ENCODE measurements around the gene FLCN.
"Not testable (repeated sequence)": the region's sequence is repeated elsewhere in the genome, so short reads cannot be mapped to it uniquely, and the experiment has no call there.

The FLCN gene, protein sequence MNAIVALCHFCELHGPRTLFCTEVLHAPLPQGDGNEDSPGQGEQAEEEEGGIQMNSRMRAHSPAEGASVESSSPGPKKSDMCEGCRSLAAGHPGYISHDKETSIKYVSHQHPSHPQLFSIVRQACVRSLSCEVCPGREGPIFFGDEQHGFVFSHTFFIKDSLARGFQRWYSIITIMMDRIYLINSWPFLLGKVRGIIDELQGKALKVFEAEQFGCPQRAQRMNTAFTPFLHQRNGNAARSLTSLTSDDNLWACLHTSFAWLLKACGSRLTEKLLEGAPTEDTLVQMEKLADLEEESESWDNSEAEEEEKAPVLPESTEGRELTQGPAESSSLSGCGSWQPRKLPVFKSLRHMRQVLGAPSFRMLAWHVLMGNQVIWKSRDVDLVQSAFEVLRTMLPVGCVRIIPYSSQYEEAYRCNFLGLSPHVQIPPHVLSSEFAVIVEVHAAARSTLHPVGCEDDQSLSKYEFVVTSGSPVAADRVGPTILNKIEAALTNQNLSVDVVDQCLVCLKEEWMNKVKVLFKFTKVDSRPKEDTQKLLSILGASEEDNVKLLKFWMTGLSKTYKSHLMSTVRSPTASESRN

DNA sequence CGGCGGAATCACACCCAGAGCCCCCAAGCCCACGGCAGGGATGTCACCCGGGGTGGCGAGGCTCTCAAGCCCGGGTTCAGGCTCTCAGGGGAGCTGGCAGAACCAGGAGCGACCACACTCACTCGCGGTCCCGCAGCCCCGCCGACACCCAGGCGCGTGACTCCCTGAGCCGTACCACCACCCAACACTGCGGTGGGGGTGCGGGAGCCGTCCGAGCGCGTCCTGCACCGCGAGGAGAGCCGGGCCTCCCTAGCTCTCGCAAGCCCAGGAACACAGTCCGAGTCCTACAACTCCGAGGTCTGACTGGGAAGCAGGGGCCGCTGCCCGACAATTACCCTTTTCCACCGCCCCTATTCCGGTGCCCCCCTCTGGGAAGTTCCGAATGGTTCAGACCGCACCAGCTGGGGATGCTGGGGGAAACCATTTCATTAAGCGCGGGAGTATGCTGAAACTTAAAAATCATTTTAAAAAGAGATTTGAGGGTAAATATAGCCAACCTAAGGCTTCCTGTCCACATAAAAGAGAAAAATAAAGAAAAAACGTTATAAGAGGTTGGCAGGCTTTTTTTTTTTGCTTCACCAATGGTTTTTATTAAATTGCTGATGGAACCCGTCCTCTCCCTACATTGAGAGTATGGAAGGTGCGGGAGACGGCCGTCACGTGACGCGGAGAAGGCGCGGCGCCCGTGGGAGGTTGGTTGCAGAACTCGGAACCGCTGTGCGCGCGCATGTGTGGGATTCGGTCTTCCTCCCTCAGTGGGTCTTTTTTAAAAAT, at the start of gene FLCN:
Gene FLCN, minus strand, starts transcription at position 143 of the 774 bp plus-strand sequence. CDS start 9,031 bp downstream, outside the sequence.
- peak; percentile 87 for DNase-seq

DNA sequence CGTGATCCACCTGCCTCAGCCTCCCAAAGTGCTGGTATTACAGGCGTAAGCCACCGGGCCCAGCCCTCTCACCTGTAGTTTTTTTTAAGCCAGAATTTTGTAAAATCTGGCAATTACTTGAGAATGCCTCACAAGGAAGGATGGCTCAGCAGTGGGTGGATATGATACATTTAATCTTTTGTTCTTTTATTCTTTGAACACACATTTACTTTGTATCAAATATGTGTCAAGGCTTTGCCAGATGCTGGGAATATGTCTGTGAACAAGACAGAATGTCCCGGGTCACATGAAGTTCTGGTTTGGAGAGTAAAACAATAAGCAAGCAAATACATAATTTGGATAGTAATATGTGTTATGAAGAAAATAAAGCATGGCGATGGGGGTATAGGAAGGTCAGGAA, 49.0 kb upstream of the FLCN start:
- DNase-seq, result no peak

DNA sequence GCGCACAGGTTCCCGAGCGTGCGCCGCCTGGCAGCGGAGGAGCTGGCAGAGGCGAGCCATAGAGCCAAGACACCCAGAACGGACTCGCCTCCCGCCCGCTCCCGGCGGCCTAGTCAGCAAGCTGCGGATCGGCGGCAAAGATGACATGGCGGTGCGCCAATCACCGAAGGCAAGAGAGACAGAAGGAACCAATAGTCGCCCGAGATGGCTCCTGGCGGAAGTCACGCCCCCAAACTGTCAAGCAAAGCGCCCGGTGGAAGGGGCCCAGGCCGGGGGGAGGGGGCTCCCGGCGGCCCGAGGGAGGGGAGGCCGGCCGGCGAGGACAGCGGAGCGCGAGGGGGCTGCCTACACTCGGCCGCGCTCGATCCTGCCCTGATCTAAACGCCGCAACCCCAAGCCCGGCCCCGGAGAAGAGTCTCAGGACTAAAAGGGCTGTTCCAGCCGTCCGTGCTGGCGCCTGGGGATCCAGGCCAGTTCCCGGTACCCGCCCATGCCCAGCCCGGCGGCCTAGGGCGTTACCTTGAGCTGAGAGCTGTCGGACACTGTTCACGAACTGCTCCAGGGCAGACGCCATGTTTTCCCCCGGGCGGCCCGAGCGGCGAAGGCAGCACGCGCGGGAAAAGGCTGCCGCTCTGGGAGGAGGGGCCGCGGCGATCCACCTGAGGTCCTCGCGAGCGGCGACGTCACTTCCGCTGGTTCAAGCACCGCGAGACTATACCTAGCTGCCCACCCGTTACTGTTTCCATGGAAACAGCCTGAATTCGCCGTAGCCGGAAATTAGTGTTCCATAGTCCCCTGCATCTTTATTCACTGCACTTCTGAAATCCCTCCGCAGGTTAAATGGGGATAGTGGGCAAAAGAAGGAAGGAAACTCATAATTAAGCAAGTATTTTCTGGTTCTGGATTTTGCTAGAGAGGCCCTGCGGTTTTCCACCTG, 43.9 kb upstream of the FLCN start, which contains the start of gene COPS3:
Gene COPS3, minus strand, starts transcription at position 634 of the 937 bp plus-strand sequence. Its CDS starts 60 bp downstream, at position 574.
- DNase-seq, result peak; percentile 97

DNA sequence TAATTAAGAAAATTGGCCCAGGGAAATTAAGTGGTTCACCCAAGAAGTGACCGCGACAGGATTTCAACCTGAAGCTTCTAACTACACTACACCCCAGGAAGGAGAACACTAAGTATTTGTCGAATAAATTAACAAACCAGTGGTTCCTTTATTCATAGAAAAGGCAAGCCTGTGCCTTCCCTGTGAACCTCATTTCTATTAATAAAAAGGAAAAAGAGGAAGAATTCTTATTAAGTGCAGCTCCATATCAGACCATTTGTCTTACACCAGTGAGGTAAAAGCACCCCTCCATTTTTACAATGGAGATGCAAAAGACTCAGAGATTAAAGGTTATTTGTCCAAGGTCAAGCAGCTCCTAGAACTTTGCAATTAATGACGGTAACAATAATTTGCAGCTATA, 42.3 kb upstream of the FLCN start:
- DNase-seq, result no peak

DNA sequence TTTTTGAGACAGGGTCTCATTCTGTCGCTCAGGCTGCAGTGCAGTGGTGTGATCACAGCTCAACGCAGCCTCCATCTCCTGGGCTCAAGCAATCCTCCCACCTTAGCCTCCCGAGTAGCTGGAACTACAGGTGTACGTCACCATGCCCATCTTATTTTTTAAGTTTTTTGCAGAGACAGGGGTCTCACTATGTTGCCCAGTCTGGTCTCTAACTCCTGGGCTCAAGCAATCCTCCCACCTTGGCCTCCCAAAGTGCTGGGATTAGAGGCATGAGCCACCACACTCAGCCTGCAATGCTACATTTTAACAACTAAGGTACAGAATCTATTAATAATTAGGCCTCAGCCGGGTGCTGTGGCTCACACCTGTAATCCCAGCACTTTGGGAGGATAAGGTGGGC, 40.5 kb upstream of the FLCN start:
- DNase-seq, result not testable (repeated sequence)

DNA sequence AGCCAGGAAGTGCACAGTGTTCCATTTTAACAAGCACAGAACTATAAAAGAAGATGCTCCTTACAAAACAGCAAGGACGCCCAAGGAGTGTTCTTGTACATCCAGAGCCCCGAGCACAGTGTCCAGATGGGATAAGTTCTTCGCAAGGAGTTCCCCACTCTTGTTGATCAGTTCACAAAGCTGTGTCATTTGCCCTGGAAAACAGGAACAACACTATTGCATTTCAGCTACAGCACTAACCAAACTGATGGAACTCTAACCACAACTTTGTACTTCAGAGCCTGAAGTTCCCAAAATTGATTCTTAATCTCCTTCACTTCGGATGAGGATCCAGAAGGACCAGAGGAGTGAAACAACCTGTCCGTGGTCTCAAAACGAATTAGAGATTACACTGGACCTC, 39.0 kb upstream of the FLCN start:
- DNase-seq, result no peak

DNA sequence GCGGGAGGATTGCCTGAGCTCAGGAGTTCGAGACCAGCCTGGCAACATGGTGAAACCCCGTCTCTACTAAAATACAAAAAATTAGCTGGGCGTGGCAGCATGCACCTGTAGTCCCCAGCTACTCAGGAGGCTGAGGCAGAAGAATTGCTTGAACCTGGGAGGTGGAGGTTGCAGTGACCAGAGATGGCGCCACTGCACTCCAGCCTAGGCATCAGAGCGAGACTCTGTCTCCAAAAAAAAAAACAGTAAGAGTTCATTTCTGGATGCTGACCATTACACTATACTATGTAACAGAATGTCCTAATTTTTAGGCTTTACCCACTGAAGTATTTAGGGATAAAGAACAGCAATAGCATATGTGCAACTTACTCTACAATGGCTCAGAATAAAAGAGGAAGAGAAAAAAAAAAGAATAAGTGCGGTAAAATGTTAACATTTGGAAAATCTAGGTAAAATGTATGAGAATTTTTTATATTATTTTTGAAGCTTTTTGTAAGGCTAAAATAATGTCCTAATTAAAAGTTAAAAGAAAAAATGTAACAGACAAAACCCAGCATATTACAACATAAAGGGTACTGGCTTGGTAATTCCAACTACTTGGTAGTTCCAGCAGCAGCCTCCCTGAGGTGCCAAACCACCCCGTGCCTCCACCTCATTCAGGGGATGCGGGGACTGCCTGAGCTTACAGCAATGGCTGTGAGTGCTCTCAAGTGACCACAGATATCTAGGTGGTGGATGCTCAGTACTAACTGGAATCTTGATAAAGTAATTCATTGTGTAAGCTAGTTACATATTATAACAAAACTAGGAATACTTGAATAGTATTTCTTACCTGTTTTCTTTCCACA, 33.2 kb upstream of the FLCN start:
- DNase-seq, result peak; percentile 2

DNA sequence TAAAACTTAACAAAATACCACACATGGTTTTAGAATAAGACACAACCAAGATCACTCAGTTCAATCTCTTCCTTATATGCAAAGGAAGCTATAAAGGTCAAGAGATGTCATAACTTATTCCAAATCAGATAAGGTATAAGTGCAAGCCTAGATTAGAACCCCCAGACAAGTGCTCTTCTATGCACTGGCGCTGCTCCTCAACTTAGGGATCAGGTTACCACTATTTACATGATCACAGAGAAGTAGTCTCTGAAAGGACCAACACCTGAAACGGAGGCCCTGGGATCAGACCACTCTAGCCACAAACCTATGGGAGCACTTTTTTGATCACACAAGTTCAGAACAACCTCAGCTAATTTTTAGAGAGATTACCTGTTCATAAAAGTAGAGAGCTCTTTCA, 27.5 kb upstream of the FLCN start:
- DNase-seq, result no peak

DNA sequence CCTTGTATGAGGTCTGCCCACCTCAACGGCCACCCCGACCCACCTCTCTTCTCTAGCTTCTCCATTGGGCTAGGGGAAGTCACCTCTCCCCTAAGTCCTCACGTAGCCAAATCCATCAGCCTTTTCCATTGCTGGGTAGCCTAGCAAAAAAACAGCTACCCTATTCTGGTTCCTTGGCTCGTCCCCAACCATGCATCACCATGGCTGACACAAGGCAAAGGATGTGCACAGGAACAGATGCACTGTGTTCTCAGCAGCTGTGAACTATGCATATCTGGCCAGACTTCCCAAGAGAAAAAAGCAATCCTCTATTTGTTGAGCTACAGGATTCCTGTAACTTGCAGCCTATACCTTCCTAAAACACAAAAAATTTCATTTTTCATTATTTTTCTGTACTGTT, 22.0 kb upstream of the FLCN start:
- no peak for DNase-seq

DNA sequence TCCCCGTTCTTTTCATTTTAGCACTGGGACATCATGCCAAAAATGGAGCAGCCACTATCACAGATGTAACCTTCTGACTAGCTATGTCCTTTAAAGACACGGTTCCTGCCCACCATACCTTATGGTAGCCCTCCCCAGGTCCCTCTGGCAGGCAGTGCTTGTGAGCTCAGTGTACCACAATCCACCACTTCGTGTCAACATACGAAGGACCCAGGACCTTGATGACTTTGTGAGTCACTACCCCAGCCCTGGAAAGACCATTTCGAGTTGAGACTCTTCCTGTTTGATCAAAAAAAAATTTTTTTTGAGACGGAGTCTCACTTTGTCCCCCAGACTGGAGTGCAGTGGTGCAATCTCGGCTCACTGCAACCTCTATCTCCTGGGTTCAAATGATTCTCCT, 21.0 kb upstream of the FLCN start:
- no peak for DNase-seq

DNA sequence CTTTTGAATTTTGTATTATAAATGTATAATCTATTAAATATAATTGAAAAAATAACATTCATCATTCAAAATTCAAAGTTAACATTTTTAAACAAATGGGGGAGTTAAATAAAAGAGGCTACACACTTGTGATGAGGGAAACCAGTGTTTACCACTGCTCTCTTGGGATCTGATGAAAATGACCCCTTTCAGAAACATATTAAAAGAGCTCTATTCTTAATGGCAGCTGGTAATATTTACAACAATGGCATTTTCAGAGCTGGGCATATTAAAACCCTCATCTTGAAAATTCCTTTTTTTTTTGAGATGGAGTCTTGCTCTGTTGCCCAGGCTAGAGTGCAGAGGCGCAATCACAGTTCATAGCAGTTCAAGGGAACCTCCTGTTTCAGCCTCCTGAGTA, 19.3 kb upstream of the FLCN start:
- DNase-seq, result no peak

DNA sequence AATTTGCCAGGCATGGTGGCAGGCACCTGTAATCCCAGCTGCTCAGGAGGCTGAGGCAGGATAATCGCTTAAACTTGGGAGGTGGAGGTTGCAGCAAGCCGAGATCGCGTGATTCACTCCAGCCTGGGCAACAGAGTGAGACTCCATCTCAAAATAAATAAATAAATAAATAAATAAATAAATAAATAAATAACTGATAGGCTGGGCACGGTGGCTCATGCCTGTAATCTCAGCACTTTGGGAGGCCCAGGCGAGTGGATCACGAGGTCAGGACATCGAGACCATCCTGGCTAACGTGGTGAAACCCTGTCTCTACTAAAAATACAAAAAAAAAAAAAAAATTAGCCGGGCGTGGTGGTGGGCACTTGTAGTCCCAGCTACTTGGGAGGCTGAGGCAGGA, 18.7 kb upstream of the FLCN start:
- DNase-seq, result not testable (repeated sequence)

DNA sequence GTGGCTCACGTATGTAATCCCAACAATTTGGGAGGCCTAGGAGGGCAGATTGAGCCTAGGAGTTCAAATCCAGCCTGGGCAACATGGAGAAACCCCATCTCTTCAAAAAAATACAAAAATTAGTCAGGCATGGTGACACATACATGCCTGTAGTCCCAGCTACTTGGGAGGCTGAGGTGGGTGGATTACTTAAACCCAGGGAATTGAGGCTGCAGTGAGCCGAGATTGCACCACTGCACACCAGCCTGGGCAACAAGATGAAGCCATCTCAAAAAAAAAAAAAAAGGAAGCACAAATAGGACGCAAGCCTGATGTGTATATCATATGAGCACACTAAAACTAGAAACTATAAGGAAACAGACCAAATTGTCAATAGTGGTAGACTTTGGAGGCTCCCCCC, 17.1 kb upstream of the FLCN start:
- no peak for DNase-seq

DNA sequence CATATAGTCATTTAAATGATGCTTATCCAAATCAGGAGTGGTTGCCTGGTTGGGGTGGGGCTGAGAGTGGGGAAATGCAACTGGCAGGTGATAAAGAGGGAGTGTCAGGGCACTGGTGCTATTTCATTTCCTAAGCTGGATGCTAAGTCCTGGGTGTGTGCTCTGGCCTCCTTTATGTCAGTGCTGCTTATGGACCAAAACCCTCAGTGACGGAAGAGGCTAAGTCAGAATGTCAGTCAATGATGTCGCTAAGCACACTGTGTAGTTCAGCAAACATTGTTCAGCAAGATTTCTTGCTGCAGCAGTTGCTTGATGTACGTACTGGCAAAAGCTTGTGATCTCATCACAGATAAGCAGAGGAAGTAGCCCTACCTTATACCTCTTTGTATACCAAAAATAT, 16.4 kb upstream of the FLCN start:
- DNase-seq, result no peak

DNA sequence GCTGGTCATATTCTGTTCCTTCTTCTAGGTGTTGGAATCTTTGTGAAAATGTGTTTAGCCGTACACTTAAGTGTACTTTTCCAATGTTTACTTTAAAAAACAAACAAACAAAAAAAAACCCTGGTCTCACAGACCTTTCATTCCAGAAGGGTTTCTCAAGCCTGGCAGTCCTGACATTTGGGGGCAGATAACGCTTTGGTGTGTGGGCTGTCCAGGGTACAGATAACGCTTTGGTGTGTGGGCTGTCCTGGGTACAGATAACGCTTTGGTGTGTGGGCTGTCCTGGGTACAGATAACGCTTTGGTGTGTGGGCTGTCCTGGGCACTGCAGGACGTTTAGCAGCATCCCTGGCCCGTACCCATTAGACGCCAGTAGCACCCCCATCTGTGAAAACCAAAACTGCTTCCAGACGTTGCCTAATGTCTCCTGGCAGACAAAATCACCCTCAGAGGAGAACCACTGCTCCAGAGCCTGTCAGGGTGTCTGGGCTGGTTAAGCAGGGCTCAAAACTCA, 15.2 kb upstream of the FLCN start:
- no peak for DNase-seq

DNA sequence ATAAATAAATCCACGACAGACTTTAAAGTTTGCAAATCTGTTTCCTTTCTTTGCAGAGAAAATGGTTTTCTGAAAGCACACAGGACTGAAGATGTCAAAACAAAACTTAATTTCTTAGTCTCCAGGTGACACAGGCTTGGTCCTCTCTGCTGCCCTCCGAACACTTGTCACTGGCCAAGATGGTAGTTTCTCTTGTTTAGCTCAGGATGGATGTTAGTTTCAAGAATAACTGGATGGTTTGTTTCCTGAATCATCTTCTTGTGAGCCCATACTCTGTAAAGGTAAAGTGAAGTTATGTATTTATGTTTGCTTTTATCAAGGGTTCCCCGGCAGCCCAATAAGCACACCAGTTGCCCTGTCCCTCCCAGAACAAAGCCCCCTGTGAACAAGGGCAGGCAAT, 9.9 kb upstream of the FLCN start:
- no peak for DNase-seq

DNA sequence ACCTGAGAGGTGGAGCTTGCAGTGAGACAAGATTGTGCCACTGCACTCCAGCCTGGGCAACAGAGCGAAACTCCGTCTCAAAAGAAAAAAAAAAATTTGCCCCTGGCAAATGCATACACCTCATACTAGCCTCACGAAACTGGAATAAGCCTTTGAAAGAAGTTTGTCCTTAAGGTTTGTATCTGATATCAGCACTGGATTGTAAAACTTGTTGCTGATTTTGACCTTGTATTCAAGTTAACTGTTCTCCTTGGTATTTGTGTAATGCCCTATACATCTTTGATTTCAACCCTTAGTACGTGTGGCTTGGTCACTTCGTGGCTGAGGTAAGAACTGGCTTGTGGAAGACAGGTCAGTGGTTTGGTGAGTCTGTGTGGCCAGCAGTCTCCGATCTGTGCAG, 6.2 kb upstream of the FLCN start:
- no peak for DNase-seq

DNA sequence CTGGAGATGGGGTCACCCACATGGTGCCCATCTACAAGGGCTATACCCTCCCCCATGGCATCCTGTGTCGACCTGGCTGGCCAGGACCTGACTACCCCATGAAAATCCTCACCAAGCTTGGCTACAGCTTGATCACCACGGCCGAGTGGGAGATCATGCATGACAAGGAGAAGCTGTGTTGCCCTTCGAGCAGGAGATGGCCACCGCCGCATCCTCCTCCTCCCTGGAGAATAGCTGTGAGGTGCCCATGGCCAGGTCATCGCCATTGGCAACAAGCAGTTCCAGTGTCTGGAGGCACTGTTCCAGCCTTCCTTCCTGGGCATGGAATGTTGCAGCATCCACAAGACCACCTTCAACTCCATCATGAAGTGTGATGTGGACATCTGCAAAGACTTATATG, 5.3 kb upstream of the FLCN start:
- DNase-seq, result no peak

DNA sequence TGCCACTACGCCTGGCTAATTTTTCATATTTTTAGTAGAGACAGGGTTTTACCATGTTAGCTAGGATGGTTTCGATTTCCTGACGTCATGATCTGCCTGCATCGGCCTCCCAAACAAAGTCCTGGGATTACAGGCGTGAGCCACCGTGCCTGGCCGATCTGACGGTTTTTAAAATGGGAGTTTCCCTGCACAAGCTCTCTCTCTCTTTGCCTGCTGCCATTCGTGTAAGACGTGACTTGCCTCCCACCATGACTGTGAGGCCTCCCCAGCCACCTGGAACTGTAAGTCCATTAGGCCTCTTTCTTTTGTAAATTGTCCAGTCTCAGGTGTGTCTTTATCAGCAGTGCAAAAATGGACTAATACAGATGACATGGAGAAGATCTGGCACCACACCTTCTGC, 4.7 kb upstream of the FLCN start:
- DNase-seq, result no peak

DNA sequence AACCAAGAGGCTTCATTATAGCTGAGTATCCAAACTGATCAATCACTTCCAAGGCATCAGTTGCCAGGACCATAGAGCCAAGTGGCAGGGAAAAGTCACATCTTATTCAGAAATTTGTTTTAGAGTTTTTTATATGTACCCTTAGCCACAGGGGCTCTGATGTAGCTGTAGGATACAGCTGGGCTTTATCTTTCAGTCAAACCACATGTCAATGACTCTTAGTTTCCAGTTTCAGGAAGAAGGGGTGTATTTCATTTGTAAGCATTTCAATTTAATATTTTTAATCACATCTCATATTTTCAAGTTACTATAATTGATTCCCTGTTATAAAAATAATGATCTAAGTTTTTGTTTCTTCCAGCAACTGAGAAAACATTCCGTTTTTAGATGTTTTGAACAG, 2.9 kb upstream of the FLCN start:
- DNase-seq, result no peak

DNA sequence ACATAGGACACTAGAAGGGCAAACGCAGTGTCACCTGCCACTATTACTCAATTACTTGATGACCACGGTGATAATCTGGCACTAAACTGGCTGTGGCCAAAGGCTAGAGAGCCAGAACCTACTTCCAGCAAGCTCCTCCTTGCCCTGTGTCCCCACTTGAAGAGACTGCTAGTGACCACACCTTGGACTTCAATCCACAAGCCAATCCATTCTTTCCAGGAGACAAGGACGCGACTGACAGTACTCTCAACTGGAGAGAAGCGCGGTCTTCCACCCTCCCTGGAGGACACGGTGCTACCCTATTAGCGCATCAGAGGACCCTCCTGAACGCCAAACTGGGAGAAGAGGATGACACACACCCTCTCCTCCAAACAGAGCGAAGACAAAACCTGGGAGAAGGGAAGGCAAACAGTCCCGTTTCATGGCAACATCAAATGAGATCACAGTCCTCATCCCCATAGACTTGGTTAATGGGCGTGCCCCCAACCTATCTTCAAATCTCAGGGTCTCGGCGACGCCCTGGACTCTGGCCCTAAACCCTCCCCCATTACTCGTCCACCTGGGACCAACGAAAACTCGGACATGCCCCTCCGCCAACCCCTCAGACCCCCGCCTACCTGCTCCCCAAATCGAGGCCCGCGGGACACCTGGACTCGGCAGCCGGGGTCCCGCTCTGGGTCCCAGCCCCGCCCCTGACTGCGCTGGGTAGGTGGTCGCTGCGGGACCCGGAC, 508 bp downstream of the FLCN start:
- peak; percentile 33 for DNase-seq
